Neural progenitor cell (in vitro differentiated cells): ENCODE results near the gene KDM6A. TPM values are rescaled to one million over a fixed set of nuclear protein-coding genes. Genes with fewer than 3 reads are reported as not detected.

Experiments
- DNase-seq: peaks from one replicate; pipeline ENCODE4 v3.0.0-alpha.2; 2016; ENCODE audit warnings: low spot score
- H2AFZ ChIP-seq: fragments of 200-600 bp; sonication (generic); replicated peaks from 2 replicates; pipeline ENCODE4 v1.6.1; 2016; ENCODE audit warnings: antibody characterized with exemption
- H3F3A ChIP-seq: fragments of 200-600 bp; sonication (generic); 2 replicates; pipeline ENCODE4 v1.6.1; 2016; ENCODE audit warnings: antibody characterized with exemption, low read depth
- H3K27ac ChIP-seq: fragments of 200-600 bp; sonication (generic); 2 replicates; pipeline ENCODE4 v1.5.1; 2016; ENCODE audit warnings: mild to moderate bottlenecking
- H3K27me3 ChIP-seq: fragments of 200-600 bp; sonication (generic); 2 replicates; pipeline ENCODE4 v1.6.1; 2016; ENCODE audit warnings: mild to moderate bottlenecking, moderate library complexity
- H3K36me3 ChIP-seq: fragments of 200-600 bp; sonication (generic); 2 replicates; pipeline ENCODE4 v1.5.1; 2016
- H3K4me1 ChIP-seq: fragments of 200-600 bp; sonication (generic); 2 replicates; pipeline ENCODE4 v1.6.1; 2016; ENCODE audit warnings: mixed run types
- H3K4me2 ChIP-seq: fragments of 200-600 bp; sonication (generic); 2 replicates; pipeline ENCODE4 v1.6.1; 2016
- H3K4me3 ChIP-seq: fragments of 200-600 bp; sonication (generic); 2 replicates; pipeline ENCODE4 v1.5.1; 2016
- H3K79me2 ChIP-seq: fragments of 200-600 bp; sonication (generic); 2 replicates; pipeline ENCODE4 v1.6.1; 2016; ENCODE audit warnings: low read depth
- H3K9ac ChIP-seq: fragments of 200-600 bp; sonication (generic); 2 replicates; pipeline ENCODE4 v1.6.1; 2016
- H3K9me3 ChIP-seq: fragments of 200-600 bp; sonication (generic); 2 replicates; pipeline ENCODE4 v1.5.1; 2016; ENCODE audit warnings: low read depth
- H4K20me1 ChIP-seq: fragments of 200-600 bp; sonication (generic); 2 replicates; pipeline ENCODE4 v1.6.1; 2016; ENCODE audit warnings: low read depth
- H3K27ac Mint-ChIP-seq: 3 replicates; pipeline ENCODE4 v1.8.0; 2021; ENCODE audit warnings: mixed read lengths
- H3K27me3 Mint-ChIP-seq: 2 replicates; pipeline ENCODE4 v1.8.0; 2022; ENCODE audit warnings: low read depth, mild to moderate bottlenecking, inconsistent platforms, moderate library complexity, mixed read lengths; ENCODE audit not compliant: insufficient read depth
- H3K36me3 Mint-ChIP-seq: 3 replicates; pipeline ENCODE4 v1.8.0; 2021; ENCODE audit warnings: mixed read lengths
- H3K4me1 Mint-ChIP-seq: 3 replicates; pipeline ENCODE4 v1.8.0; 2021; ENCODE audit warnings: mixed read lengths
- H3K4me3 Mint-ChIP-seq: 3 replicates; pipeline ENCODE4 v1.8.0; 2021; ENCODE audit warnings: mild to moderate bottlenecking, moderate library complexity, mixed read lengths
- H3K9me3 Mint-ChIP-seq: 3 replicates; pipeline ENCODE4 v1.8.0; 2020; ENCODE audit warnings: mixed read lengths
- EZH2 ChIP-seq: fragments of 200-600 bp; sonication (generic); IDR thresholded peaks from 2 replicates; pipeline ENCODE4 v1.6.1; 2017; ENCODE audit warnings: antibody characterized with exemption, mild to moderate bottlenecking, moderate library complexity
- EZH2phosphoT487 ChIP-seq: fragments of 200-600 bp; sonication (generic); IDR thresholded peaks from 2 replicates; pipeline ENCODE4 v1.6.1; 2017; ENCODE audit warnings: antibody characterized with exemption
- total RNA-seq: library from RNA; depleted of rRNA; stranded (reverse); fragments of >200 nt; gene quantifications from 2 replicates; pipeline ENCODE4 v1.2.3, GENCODE V29; 2015; ENCODE audit warnings: low replicate concordance
- TF ChIP-seq, protein P1 (sequence below): fragments of 200-600 bp; sonication (generic); IDR thresholded peaks from 2 replicates; pipeline ENCODE4 v1.5.1; 2017; ENCODE audit warnings: antibody characterized with exemption, mild to moderate bottlenecking

KDM6A gene
- total RNA-seq, 1 donor from 2014 or later, result 56.2 TPM

DNA sequence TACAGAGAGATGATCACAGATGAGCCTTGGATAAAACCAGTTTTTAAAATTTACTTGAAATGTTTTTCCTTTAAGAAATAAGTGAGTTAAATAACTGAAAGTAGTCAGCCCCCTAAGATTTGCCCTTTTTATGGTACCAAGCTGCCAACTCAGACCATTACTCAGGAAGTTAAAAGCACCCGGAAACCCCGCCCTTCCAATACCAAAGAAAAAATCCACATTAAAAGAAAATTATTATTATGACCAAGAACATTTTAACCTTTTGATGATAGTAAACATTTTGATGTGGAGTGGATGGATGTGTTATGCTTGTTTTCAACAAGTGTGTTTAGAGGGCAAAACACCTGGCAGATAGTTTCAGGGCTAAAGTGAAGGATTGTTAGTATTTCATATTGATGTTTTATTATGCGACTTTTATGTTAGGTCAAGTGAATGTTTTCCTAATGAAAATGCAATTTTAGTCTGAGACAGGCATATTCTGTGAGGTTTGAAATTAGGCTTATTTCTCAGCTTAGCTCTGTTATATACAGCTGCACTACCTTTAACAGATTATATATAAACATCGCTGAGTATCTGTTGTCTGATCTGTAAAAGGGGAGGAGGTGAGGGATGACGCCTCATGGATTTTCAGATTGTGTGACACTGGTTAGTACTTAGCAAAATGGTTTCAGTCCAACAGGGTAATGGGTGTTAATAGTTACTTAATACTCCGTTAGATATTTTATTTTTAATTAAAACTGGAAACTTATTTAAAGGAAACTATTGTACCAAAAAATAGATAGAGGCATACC lies 89.0 kb downstream of the KDM6A start:
- Mint-ChIP-seq H3K27me3 (no peaks in the 10 kb centered on the region), H3K27ac (no peak overlapping the region), H3K36me3 (peaks cover 24% of the 10 kb centered on the region)

DNA sequence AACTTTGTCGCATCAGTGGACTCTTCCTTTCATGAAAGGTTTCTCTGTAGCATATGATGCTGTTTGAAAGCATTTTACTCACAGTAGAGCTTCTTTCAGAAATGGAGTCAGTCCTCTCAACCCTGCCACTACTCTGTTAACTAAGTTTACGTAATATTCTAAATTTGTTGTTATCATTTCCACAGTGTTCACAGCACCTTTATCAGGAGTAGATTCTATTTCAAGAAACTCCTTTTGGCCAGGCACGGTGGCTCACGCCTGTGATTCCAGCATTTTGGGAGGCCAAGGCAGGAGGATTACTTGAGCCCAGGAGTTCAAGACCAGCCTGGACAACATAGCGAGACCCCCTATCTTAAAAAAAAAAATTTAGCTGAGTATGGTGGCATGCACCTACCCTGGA lies 90.0 kb downstream of the KDM6A start:
- H2AFZ ChIP-seq, result no peak overlapping the region
- Mint-ChIP-seq H3K36me3 (peaks cover 30% of the 10 kb centered on the region), H3K27ac (no peak overlapping the region), H3K4me1 (no peaks in the 10 kb centered on the region), H3K4me3 (no peak overlapping the region), H3K27me3 (no peaks in the 10 kb centered on the region), H3K9me3 (peaks cover 14% of the 10 kb centered on the region)
- H3K9ac ChIP-seq, result no peak overlapping the region
- no peaks in the 10 kb centered on the region for H3K9me3 ChIP-seq
- H3F3A ChIP-seq, result no peaks in the 10 kb centered on the region
- H3K36me3 ChIP-seq, result no peaks in the 10 kb centered on the region
- no peak overlapping the region for H3K4me3 ChIP-seq
- H3K27me3 ChIP-seq, result no peaks in the 10 kb centered on the region
- H3K4me1 ChIP-seq, result peaks cover 28% of the 10 kb centered on the region
- H3K4me2 ChIP-seq, result no peak overlapping the region
- H3K79me2 ChIP-seq, result peaks cover 100% of the 10 kb centered on the region
- no peak for TF ChIP-seq EZH2phosphoT487
- TF ChIP-seq, protein P1, sequence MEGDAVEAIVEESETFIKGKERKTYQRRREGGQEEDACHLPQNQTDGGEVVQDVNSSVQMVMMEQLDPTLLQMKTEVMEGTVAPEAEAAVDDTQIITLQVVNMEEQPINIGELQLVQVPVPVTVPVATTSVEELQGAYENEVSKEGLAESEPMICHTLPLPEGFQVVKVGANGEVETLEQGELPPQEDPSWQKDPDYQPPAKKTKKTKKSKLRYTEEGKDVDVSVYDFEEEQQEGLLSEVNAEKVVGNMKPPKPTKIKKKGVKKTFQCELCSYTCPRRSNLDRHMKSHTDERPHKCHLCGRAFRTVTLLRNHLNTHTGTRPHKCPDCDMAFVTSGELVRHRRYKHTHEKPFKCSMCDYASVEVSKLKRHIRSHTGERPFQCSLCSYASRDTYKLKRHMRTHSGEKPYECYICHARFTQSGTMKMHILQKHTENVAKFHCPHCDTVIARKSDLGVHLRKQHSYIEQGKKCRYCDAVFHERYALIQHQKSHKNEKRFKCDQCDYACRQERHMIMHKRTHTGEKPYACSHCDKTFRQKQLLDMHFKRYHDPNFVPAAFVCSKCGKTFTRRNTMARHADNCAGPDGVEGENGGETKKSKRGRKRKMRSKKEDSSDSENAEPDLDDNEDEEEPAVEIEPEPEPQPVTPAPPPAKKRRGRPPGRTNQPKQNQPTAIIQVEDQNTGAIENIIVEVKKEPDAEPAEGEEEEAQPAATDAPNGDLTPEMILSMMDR, result no peak
- no peak for TF ChIP-seq EZH2
- DNase-seq, result no peak
- peaks cover 17% of the 10 kb centered on the region for H4K20me1 ChIP-seq
- H3K27ac ChIP-seq, result no peak overlapping the region

More for the DNA sequence above, 89.0 kb downstream of the KDM6A start:
- H4K20me1 ChIP-seq, result peaks cover 17% of the 10 kb centered on the region
- no peak for TF ChIP-seq EZH2
- TF ChIP-seq EZH2phosphoT487, result no peak
- TF ChIP-seq, protein P1, result no peak
- no peak overlapping the region for H2AFZ ChIP-seq
- H3K79me2 ChIP-seq, result peaks cover 100% of the 10 kb centered on the region
- no peaks in the 10 kb centered on the region for H3F3A ChIP-seq
- Mint-ChIP-seq H3K4me3 (no peak overlapping the region), H3K9me3 (peaks cover 7% of the 10 kb centered on the region), H3K4me1 (no peaks in the 10 kb centered on the region)
- H3K9me3 ChIP-seq, result no peaks in the 10 kb centered on the region
- no peak overlapping the region for H3K4me3 ChIP-seq
- no peaks in the 10 kb centered on the region for H3K36me3 ChIP-seq
- no peak overlapping the region for H3K9ac ChIP-seq
- H3K4me2 ChIP-seq, result no peak overlapping the region
- peaks cover 22% of the 10 kb centered on the region for H3K4me1 ChIP-seq
- H3K27ac ChIP-seq, result no peak overlapping the region
- H3K27me3 ChIP-seq, result no peaks in the 10 kb centered on the region
- DNase-seq, result no peak

DNA sequence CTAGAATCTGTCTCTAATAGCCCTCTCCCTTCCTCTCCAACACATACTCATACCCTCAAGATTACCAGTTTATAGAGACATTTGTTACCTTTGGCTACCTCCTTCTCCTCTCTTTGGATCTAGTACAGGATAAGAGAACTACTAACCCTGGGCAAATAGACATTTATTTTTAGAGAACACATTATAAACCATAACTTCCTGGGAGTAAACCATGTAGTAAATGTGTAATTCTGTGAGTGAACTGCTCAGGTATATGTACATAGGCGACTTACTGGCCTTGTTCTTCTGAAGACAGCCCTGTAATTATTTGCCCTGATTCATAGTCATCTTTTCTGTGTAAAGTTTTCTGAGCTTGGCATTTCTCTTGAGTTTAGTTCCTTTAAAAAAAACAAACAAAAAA lies 94.2 kb downstream of the KDM6A start:
- H3K4me1 ChIP-seq, result peaks cover 12% of the 10 kb centered on the region
- Mint-ChIP-seq H3K27ac (no peak overlapping the region), H3K4me1 (no peaks in the 10 kb centered on the region), H3K27me3 (no peaks in the 10 kb centered on the region), H3K9me3 (peaks cover 15% of the 10 kb centered on the region), H3K4me3 (no peak overlapping the region), H3K36me3 (peaks cover 31% of the 10 kb centered on the region)
- no peaks in the 10 kb centered on the region for H3F3A ChIP-seq
- H3K79me2 ChIP-seq, result peaks cover 98% of the 10 kb centered on the region
- no peak overlapping the region for H3K4me3 ChIP-seq
- TF ChIP-seq EZH2phosphoT487 (no peak), EZH2 (no peak)
- TF ChIP-seq, protein P1, result no peak
- H4K20me1 ChIP-seq, result no peaks in the 10 kb centered on the region
- DNase-seq, result no peak
- no peaks in the 10 kb centered on the region for H3K36me3 ChIP-seq
- no peaks in the 10 kb centered on the region for H3K27me3 ChIP-seq
- H3K4me2 ChIP-seq, result no peak overlapping the region
- H2AFZ ChIP-seq, result no peak overlapping the region
- H3K9me3 ChIP-seq, result no peaks in the 10 kb centered on the region
- no peak overlapping the region for H3K27ac ChIP-seq
- H3K9ac ChIP-seq, result no peak overlapping the region
